Right lobe of liver (tissue), 4 donors: ENCODE results near the gene ICOS.

Source experiments
- CTCF ChIP-seq, 4 donors: fragments of 200-600 bp in 3 of 4; fragments of 450-650 bp in 1 of 4; IDR thresholded peaks; one replicate each; pipeline versions ENCODE4 v1.5.1 to v1.8.0; 2016 to 2022; ENCODE audit warnings: antibody characterized with exemption in 4 of 4, mild to moderate bottlenecking in 2 of 4
- POLR2A ChIP-seq: fragments of 450-650 bp; IDR thresholded peaks from one replicate; pipeline ENCODE4 v1.6.1; 2017; ENCODE audit warnings: antibody characterized with exemption, mild to moderate bottlenecking
- donor health status: DM: no; HTN: no; CAD: no.
- donor health status: DM: no; HTN: no; CAD: no.
- donor health status: DM: no; HTN: yes; CAD: no.

GRCh38 chr2:203908797-203909185 is 27.8 kb upstream of the ICOS start:
- TF ChIP-seq CTCF (IDR thresholded peaks at IDR 0.05) (no peak), POLR2A (no peak)
